GM12878 (cell line): Measurements from ENCODE around the gene ARHGAP9. TPM values are rescaled to one million over a fixed set of nuclear protein-coding genes. Genes with fewer than 3 reads are reported as not detected.

Experiments
- ATAC-seq: fragments of 200-7000 bp; cut with Tn5 transposase; 3 replicates; pipeline ENCODE4 v1.9.1; 2020; ENCODE audit warnings: mild to moderate bottlenecking, moderate library complexity
- BruUV-seq: library from RNA; stranded (reverse); fragments of 400-500 nt; replicated peaks from 2 replicates; lab custom pipeline; 2021; lab: Mats Ljungman, UMichigan
- CTCF ChIA-PET: fragments of 300-600 bp; sonication (Branson Sonifier 250); formaldehyde crosslinking; extraction: SDS; loops from one replicate; lab custom pipeline; 2021; ENCODE audit warnings: inconsistent platforms; lab: Yijun Ruan, JAX
- POLR2A ChIA-PET: fragments of 350-600 bp; formaldehyde crosslinking; extraction: SDS; loops from one replicate; lab custom pipeline; 2021; ENCODE audit warnings: inconsistent platforms; lab: Charles Lee
- RAD21 ChIA-PET: fragments of 300-600 bp; sonication (Branson Sonifier 250); formaldehyde crosslinking; loops from one replicate; lab custom pipeline; 2023; ENCODE audit warnings: antibody characterized with exemption; ENCODE audit not compliant: unreplicated experiment; lab: Charles Lee
- SMC1A ChIA-PET: fragments of 300-600 bp; sonication (Branson Sonifier 250); formaldehyde crosslinking; loops from one replicate; lab custom pipeline; 2023; ENCODE audit not compliant: unreplicated experiment, uncharacterized antibody; lab: Charles Lee
- DNase-seq: peaks from one replicate; pipeline ENCODE4 v3.0.0-alpha.2; 2011; ENCODE audit warnings: low read depth, low spot score
- FAIRE-seq: peaks from 3 replicates; lab custom pipeline; 2011; peaks lifted over from hg19 to GRCh38; lab: Jason Lieb, UNC
- H2AFZ ChIP-seq: 2 replicates; pipeline ENCODE4 v1.6.0; 2011; ENCODE audit warnings: low read depth, low read length, control low read depth; ENCODE audit not compliant: control insufficient read depth
- H3K27ac ChIP-seq: 2 replicates; pipeline ENCODE4 v1.5.1; 2011; ENCODE audit warnings: control low read depth; ENCODE audit not compliant: control insufficient read depth, insufficient read depth
- H3K27me3 ChIP-seq, 2 experiments: replicated peaks in 1 of 2; 2 replicates each; pipeline versions ENCODE4 v1.6.0 to v1.6.1; 2011; ENCODE audit warnings: low read length in 1 of 2; ENCODE audit not compliant: control insufficient read depth in 2 of 2, insufficient read depth in 2 of 2
- H3K36me3 ChIP-seq, 2 experiments: 2 replicates each; pipeline ENCODE4 v1.5.1; 2011; ENCODE audit warnings: low read length in 1 of 2; ENCODE audit not compliant: control insufficient read depth in 2 of 2, insufficient read depth in 2 of 2
- H3K4me1 ChIP-seq: 2 replicates; pipeline ENCODE4 v1.6.1; 2011; ENCODE audit warnings: mild to moderate bottlenecking, low read length, moderate library complexity, mixed read lengths; ENCODE audit not compliant: control insufficient read depth, insufficient read depth
- H3K4me2 ChIP-seq: 2 replicates; pipeline ENCODE4 v1.6.0; 2011; ENCODE audit warnings: control low read depth; ENCODE audit not compliant: control insufficient read depth, insufficient read depth
- H3K4me3 ChIP-seq: fragments of 200-600 bp; sonication (generic); 2 replicates; pipeline ENCODE4 v1.5.1; 2016
- H3K79me2 ChIP-seq: 2 replicates; pipeline ENCODE4 v1.6.0; 2011; ENCODE audit warnings: low read length; ENCODE audit not compliant: control insufficient read depth, insufficient read depth
- H3K9ac ChIP-seq: 2 replicates; pipeline ENCODE4 v1.8.0; 2011; ENCODE audit warnings: low read length, control low read depth, mixed read lengths; ENCODE audit not compliant: control insufficient read depth, insufficient read depth
- H3K9me3 ChIP-seq: replicated peaks from 3 replicates; pipeline ENCODE4 v1.5.1; 2011; ENCODE audit warnings: mild to moderate bottlenecking, low read length; ENCODE audit not compliant: control insufficient read depth, insufficient read depth
- H4K20me1 ChIP-seq: 2 replicates; pipeline ENCODE4 v1.6.0; 2011; ENCODE audit not compliant: control insufficient read depth, insufficient read depth
- FOS ChIP-seq: IDR thresholded peaks from 3 replicates; pipeline ENCODE4 v1.6.1; 2011; ENCODE audit warnings: borderline replicate concordance; ENCODE audit not compliant: insufficient read length; ENCODE audit errors: extremely low read depth
- NR2F1 ChIP-seq: fragments of 450-650 bp; conservative IDR thresholded peaks from 2 replicates; pipeline ENCODE4 v1.6.1; 2017; ENCODE audit warnings: mild to moderate bottlenecking
- POLR2A ChIP-seq: IDR thresholded peaks from 2 replicates; pipeline ENCODE4 v1.6.1; 2011; ENCODE audit warnings: low read depth, mild to moderate bottlenecking, low read length
- TCF3 ChIP-seq: IDR thresholded peaks from 2 replicates; pipeline ENCODE4 v1.6.1; 2012; ENCODE audit warnings: low read depth, mild to moderate bottlenecking, low read length, borderline replicate concordance; ENCODE audit not compliant: insufficient read depth
- WGBS: methylation state at CpG from one replicate; pipeline ENCODE4 v1.1.6; 2016; ENCODE audit warnings: low lambda C conversion rate; ENCODE audit not compliant: insufficient replicate concordance, insufficient coverage; ENCODE audit errors: missing lambda C conversion rate; 5-methylcytosine and 5-hydroxymethylcytosine counted together
- in situ Hi-C: fragments of 300-500 bp; cut with MboI; formaldehyde crosslinking; loops from 9 replicates; pipeline ENCODE4 v1.14.3; 2018; ENCODE audit warnings: mixed read lengths
- intact Hi-C: fragments of 100-400 bp; cut with micrococcal nuclease; formaldehyde crosslinking; loops from one replicate; pipeline ENCODE4 v1.14.2; 2022; ENCODE audit not compliant: unreplicated experiment
- polyA plus RNA-seq, 11 experiments: library from polyadenylated mRNA; depleted of rRNA in 4 of 11; unstranded in 6 of 11; stranded (reverse) in 5 of 11; fragments of >200 nt; fragmentation: Nextera tagmentation in 4 of 11; fragmentation: Illumina TruSeq in 1 of 11; extraction: Ambion mirVana in 4 of 11; extraction: Trizol in 1 of 11; gene quantifications; 1 replicate in 1 of 11; 2 replicates in 10 of 11; pipeline versions ENCODE4 v1.2.1 to v1.2.3, GENCODE V29; 2011 to 2016; ENCODE audit warnings: inconsistent platforms in 2 of 11, missing spikeins in 2 of 11, low read depth in 1 of 11
- total RNA-seq, 4 experiments: library from RNA; depleted of rRNA in 3 of 4; stranded (reverse); fragments of >200 nt in 3 of 4; fragmentation: Illumina TruSeq in 1 of 4; extraction: Trizol in 1 of 4; gene quantifications; 2 replicates each; pipeline versions ENCODE4 v1.2.1 to v1.2.3, GENCODE V29; 2013 to 2021

ARHGAP9 gene
- total and polyA plus RNA-seq, 10 of the 15 experiments (the other 5 are each of a cell fraction or from before 2014, with no cell fraction given), result 19.5 to 102 (median 76.8) TPM

DNA sequence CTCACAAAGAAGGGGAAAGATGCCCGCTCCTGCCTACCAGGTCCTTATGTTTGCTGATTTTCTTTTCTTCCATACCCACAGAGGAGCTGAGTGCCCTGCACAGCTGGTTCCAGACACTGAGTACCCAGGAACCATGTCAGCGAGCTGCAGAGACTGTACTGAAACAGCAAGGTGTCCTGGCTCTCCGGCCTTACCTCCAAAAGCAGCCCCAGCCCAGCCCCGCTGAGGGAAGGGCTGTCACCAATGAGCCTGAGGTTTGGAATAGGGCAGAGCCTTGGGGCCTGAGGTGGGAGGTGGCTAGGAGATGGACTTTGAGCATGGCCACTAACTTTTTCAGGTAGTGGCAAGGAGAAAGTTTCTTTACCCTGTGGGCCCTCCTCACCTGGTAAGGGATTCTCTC, 10.5 kb upstream of the ARHGAP9 start:
- Histone ChIP-seq H3K4me2 (no peak overlapping the region), H3K4me3 (no peak overlapping the region), H4K20me1 (no peaks in the 10 kb centered on the region), H3K27ac (no peak overlapping the region), H3K4me1 (peaks cover 6% of the 10 kb centered on the region), H3K36me3 (peaks cover 6 to 19% of the 10 kb centered on the region in 2 experiments), H3K9me3 (no peaks in the 10 kb centered on the region), H3K27me3 (no peaks in the 10 kb centered on the region), H2AFZ (no peak overlapping the region), H3K79me2 (peaks cover 17% of the 10 kb centered on the region), H3K9ac (no peak overlapping the region)
- ATAC-seq, result no peak
- WGBS, result 84% methylated on average over 4 of the region's 4 CpGs
- DNase-seq, result no peak
- RAD21 ChIA-PET, result no interaction called here
- in situ Hi-C loops, result no loop called here
- SMC1A ChIA-PET, result interaction anchor here (1.1 kb wide), 2 partner anchors 14 to 89 kb away, joined by 3 read pairs; no protein-coding TSS in a partner anchor
- intact Hi-C loops, result no loop called here
- CTCF ChIA-PET, result no interaction called here
- FAIRE-seq, result no peak
- POLR2A ChIA-PET, result no interaction called here
- BruUV-seq, result no TSS peak
- no peak for TF ChIP-seq FOS
- TF ChIP-seq TCF3, result no peak

DNA sequence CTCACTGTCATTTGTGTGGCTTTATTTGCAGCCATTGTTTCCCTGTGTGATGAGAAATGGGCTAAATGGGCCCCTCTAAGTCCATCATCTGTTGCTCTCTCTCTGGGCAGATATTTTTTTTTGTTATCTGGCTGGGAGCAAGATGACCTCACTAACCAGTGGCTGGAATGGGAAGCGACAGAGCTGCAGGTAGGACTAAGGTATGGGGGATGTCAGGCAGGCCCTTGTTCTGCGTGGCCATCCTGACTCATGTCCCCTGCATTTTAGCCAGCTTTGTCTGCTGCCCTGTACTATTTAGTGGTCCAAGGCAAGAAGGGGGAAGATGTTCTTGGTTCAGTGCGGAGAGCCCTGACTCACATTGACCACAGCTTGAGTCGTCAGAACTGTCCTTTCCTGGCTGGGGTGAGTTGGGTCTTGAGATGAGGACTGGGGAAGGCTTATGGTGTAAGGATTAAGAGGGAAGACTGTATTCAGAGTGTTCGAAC, 9.5 kb upstream of the ARHGAP9 start:
- H2AFZ ChIP-seq, result no peak overlapping the region
- peak overlapping the region; percentile 58 for H3K4me2 ChIP-seq
- H3K27me3 ChIP-seq, result no peaks in the 10 kb centered on the region
- no peaks in the 10 kb centered on the region for H3K9me3 ChIP-seq
- no peak for TF ChIP-seq NR2F1
- TF ChIP-seq POLR2A, result 0 out of 2 replicates have a peak, but pooled peaks have one; percentile 6
- RAD21 ChIA-PET, result no interaction called here
- H3K4me3 ChIP-seq, result peak overlapping the region; percentile 97
- CTCF ChIA-PET, result interaction anchor here (0.9 to 1.0 kb wide), 2 partner anchors 12 to 30 kb away, joined by 3 to 5 read pairs; no protein-coding TSS in a partner anchor
- FAIRE-seq (no peak), ATAC-seq (no peak), DNase-seq (no peak)
- WGBS, result 84% methylated on average over 5 of the region's 5 CpGs
- no peaks in the 10 kb centered on the region for H4K20me1 ChIP-seq
- H3K4me1 ChIP-seq, result peaks cover 6% of the 10 kb centered on the region
- H3K79me2 ChIP-seq, result peaks cover 17% of the 10 kb centered on the region
- H3K27ac ChIP-seq, result no peak overlapping the region
- peaks cover 6 to 19% of the 10 kb centered on the region in 2 experiments for H3K36me3 ChIP-seq
- peak overlapping the region; percentile 74 for H3K9ac ChIP-seq
- no TSS peak for BruUV-seq
- SMC1A ChIA-PET, result no interaction called here
- intact Hi-C loops, result no loop called here
- in situ Hi-C loops, result no loop called here
- POLR2A ChIA-PET, result interaction anchor here (0.5 to 1.6 kb wide), 4 partner anchors 9 to 55 kb away, joined by 3 to 5 read pairs (median 4); partner anchors contain the start of gene DDIT3
